ENCODE measurements around the gene TCF3.

DNA sequence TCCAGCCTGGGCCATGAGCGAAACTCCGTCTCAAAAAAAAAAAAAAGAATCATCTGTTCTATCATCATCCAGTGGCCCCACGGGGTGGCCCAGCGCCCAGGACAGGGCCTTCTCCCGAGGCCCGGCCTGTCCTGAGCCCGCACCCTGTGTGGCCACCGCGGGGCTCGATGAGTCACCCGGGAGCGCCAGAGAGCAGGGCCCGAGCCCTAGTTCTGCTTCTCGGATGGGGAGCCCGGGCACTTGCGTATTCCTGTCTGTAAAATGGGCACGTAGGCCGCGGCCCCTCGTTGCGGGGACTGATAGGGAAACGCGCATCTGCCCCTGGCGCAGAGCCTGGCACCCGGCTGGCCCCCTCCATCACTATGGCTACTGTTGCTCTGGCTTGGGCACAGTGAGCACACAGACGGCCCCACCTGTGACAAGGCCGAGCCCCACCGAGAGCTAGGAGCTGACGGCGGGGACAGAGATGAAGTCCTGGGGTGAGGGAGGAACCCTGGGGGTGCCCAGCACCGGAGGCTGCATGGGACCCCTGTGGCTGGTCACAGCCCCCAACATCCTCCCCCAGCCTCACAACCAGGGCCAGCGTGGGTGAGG is 25.9 kb downstream of the TCF3 start:
- TF ChIP-seq, protein P1, sequence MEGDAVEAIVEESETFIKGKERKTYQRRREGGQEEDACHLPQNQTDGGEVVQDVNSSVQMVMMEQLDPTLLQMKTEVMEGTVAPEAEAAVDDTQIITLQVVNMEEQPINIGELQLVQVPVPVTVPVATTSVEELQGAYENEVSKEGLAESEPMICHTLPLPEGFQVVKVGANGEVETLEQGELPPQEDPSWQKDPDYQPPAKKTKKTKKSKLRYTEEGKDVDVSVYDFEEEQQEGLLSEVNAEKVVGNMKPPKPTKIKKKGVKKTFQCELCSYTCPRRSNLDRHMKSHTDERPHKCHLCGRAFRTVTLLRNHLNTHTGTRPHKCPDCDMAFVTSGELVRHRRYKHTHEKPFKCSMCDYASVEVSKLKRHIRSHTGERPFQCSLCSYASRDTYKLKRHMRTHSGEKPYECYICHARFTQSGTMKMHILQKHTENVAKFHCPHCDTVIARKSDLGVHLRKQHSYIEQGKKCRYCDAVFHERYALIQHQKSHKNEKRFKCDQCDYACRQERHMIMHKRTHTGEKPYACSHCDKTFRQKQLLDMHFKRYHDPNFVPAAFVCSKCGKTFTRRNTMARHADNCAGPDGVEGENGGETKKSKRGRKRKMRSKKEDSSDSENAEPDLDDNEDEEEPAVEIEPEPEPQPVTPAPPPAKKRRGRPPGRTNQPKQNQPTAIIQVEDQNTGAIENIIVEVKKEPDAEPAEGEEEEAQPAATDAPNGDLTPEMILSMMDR (optimal IDR thresholded peaks at IDR 0.05 in 1 of 3, IDR thresholded peaks at IDR 0.05 in 1 of 3, conservative IDR thresholded peaks at IDR 0.05 in 1 of 3; ENCODE audit: extremely low read depth in 1 of 3, insufficient read depth in 2 of 3, low read length in 3 of 3), result no peak
- no peak for TF ChIP-seq EZH2 (IDR thresholded peaks at IDR 0.05; ENCODE audit: low read length)

All from keratinocyte (primary cell).